SIG-M5 (cell line): Measurements from ENCODE around the gene PCDHB16.
"Not testable (repeated sequence)": the region's sequence is repeated elsewhere in the genome, so short reads cannot be mapped to it uniquely, and the experiment has no call there.

Source experiments
- DNase-seq: peaks from one replicate; lab custom pipeline; 2025; lab: John Stamatoyannopoulos, UW

The PCDHB16 gene

GRCh38 chr5:141182248-141182647, at the start of gene PCDHB16:
PCDHB16 (plus strand) TSS chr5:141182387; CDS start chr5:141182560, 173 bp downstream.
- no peak for DNase-seq

GRCh38 chr5:141135030-141135717, 47.0 kb upstream of the PCDHB16 start, which contains the start of gene PCDHB5:
PCDHB5 (plus strand) TSS chr5:141135206; CDS start chr5:141135435, 229 bp downstream.
- no peak for DNase-seq

- no peak for DNase-seq
Measured at GRCh38 chr5:141135718-141136266, 46.4 kb upstream of the PCDHB16 start.

- DNase-seq = not testable (repeated sequence)
Measured at GRCh38 chr5:141137346-141137745, 44.8 kb upstream of the PCDHB16 start.

GRCh38 chr5:141149812-141150211, 32.4 kb upstream of the PCDHB16 start, which contains the start of gene PCDHB6:
PCDHB6 (plus strand) TSS chr5:141150057; CDS start chr5:141150258, 201 bp downstream.
- DNase-seq = no peak

- DNase-seq = no peak
Measured at GRCh38 chr5:141150224-141150992, 31.8 kb upstream of the PCDHB16 start.

GRCh38 chr5:141150993-141151325, 31.2 kb upstream of the PCDHB16 start:
- no peak for DNase-seq

- DNase-seq = not testable (repeated sequence)
Measured at GRCh38 chr5:141151632-141152031, 30.6 kb upstream of the PCDHB16 start.

GRCh38 chr5:141152096-141152495, 30.1 kb upstream of the PCDHB16 start:
- DNase-seq = not testable (repeated sequence)

GRCh38 chr5:141155540-141156374, 26.4 kb upstream of the PCDHB16 start:
- DNase-seq = no peak

- not testable (repeated sequence) for DNase-seq
Measured at GRCh38 chr5:141157356-141157755, 24.8 kb upstream of the PCDHB16 start.

- not testable (repeated sequence) for DNase-seq
Measured at GRCh38 chr5:141157901-141158300, 24.3 kb upstream of the PCDHB16 start.

GRCh38 chr5:141172381-141173204, 9.6 kb upstream of the PCDHB16 start, which contains the start of gene PCDHB7:
PCDHB7 (plus strand) TSS chr5:141172644; CDS start chr5:141172836, 192 bp downstream.
- no peak for DNase-seq

GRCh38 chr5:141174291-141175104, 7.7 kb upstream of the PCDHB16 start:
- not testable (repeated sequence) for DNase-seq

GRCh38 chr5:141175933-141176332, 6.3 kb upstream of the PCDHB16 start:
- no peak for DNase-seq

- not testable (repeated sequence) for DNase-seq
Measured at GRCh38 chr5:141177577-141178191, 4.5 kb upstream of the PCDHB16 start, which contains the start of gene PCDHB8. PCDHB8 (plus strand) TSS chr5:141177790; CDS start chr5:141178035, 245 bp downstream.

GRCh38 chr5:141179371-141179770, 2.8 kb upstream of the PCDHB16 start:
- not testable (repeated sequence) for DNase-seq

GRCh38 chr5:141179876-141180275, 2.3 kb upstream of the PCDHB16 start:
- DNase-seq = not testable (repeated sequence)

GRCh38 chr5:141180313-141180712, 1.9 kb upstream of the PCDHB16 start:
- no peak for DNase-seq
